DOHH2 (cell line): ENCODE measurements around the gene SRPK2.

Source experiments
- EZH2phosphoT487 ChIP-seq: fragments of 200-600 bp; sonication (generic); IDR thresholded peaks from 2 replicates; pipeline ENCODE4 v1.6.1; 2017; ENCODE audit warnings: borderline replicate concordance, mild to moderate bottlenecking, antibody characterized with exemption, low read length, moderate library complexity, mixed read lengths
- TF ChIP-seq, protein P1 (sequence below): fragments of 200-600 bp; sonication (generic); IDR thresholded peaks from one replicate; pipeline ENCODE4 v1.5.1; 2014; ENCODE audit warnings: antibody characterized with exemption, mild to moderate bottlenecking, low read depth, low read length; ENCODE audit not compliant: poor library complexity, severe bottlenecking

DNA sequence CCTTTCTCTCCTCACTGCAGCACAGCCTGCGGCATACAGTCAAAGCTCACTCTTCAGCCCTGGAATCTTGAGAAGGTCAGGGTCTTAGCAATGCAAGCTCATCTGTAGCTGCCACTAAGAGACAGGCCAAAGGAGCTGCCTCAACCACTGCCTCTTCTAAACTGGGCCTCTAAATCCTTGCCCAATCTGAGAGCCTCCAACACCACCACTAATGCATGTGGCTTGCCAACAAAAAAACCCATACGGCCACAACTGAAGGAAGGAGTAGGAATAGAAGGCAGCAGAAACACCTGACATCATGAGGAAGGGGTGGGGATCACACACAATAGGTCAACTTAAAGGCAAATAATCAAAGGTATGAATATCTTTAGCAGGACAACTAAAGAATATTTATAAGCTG, 183.8 kb downstream of the SRPK2 start:
- TF ChIP-seq, protein P1, sequence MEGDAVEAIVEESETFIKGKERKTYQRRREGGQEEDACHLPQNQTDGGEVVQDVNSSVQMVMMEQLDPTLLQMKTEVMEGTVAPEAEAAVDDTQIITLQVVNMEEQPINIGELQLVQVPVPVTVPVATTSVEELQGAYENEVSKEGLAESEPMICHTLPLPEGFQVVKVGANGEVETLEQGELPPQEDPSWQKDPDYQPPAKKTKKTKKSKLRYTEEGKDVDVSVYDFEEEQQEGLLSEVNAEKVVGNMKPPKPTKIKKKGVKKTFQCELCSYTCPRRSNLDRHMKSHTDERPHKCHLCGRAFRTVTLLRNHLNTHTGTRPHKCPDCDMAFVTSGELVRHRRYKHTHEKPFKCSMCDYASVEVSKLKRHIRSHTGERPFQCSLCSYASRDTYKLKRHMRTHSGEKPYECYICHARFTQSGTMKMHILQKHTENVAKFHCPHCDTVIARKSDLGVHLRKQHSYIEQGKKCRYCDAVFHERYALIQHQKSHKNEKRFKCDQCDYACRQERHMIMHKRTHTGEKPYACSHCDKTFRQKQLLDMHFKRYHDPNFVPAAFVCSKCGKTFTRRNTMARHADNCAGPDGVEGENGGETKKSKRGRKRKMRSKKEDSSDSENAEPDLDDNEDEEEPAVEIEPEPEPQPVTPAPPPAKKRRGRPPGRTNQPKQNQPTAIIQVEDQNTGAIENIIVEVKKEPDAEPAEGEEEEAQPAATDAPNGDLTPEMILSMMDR: no peak
- no peak for TF ChIP-seq EZH2phosphoT487
